Daoy (cell line): Measurements from ENCODE around the gene SMIM24. TPM values are rescaled to one million over a fixed set of nuclear protein-coding genes. Genes with fewer than 3 reads are reported as not detected.
"Not testable (repeated sequence)": the region's sequence is repeated elsewhere in the genome, so short reads cannot be mapped to it uniquely, and the experiment has no call there.

Experiments
- DNase-seq: peaks from one replicate; pipeline ENCODE4 v3.0.0-alpha.2; 2015; ENCODE audit warnings: low read depth
- total RNA-seq: library from RNA; depleted of rRNA; stranded (reverse); fragments of >200 nt; shearing (Covaris generic); gene quantifications from 2 replicates; pipeline ENCODE4 v1.2.3, GENCODE V29; 2014; rRNA removed

Gene SMIM24
- not detected in 2 replicates for total RNA-seq

- no peak for DNase-seq
Observed at GRCh38 chr19:3480383-3481091, at the start of gene SMIM24. Gene SMIM24 (minus strand): TSS chr19:3480525. CDS start chr19:3480463, 62 bp downstream.

- DNase-seq, result not testable (repeated sequence)
Observed at GRCh38 chr19:3529299-3529698, 49.0 kb upstream of the SMIM24 start.

- DNase-seq, result no peak
Observed at GRCh38 chr19:3528539-3529211, 48.4 kb upstream of the SMIM24 start.

GRCh38 chr19:3528080-3528479 is 47.8 kb upstream of the SMIM24 start:
- no peak for DNase-seq

GRCh38 chr19:3527238-3527910 is 47.0 kb upstream of the SMIM24 start:
- no peak for DNase-seq

- no peak for DNase-seq
Observed at GRCh38 chr19:3526507-3527237, 46.3 kb upstream of the SMIM24 start.

GRCh38 chr19:3524904-3525451 is 44.7 kb upstream of the SMIM24 start:
- DNase-seq, result no peak

GRCh38 chr19:3524078-3524842 is 43.9 kb upstream of the SMIM24 start:
- no peak for DNase-seq

GRCh38 chr19:3523361-3524077 is 43.2 kb upstream of the SMIM24 start:
- DNase-seq, result no peak

GRCh38 chr19:3522421-3523360 is 42.4 kb upstream of the SMIM24 start:
- DNase-seq, result no peak

GRCh38 chr19:3521104-3521445 is 40.8 kb upstream of the SMIM24 start:
- DNase-seq, result no peak

GRCh38 chr19:3520166-3521103 is 40.1 kb upstream of the SMIM24 start:
- DNase-seq, result no peak

GRCh38 chr19:3519126-3519525 is 38.8 kb upstream of the SMIM24 start:
- no peak for DNase-seq

- no peak for DNase-seq
Observed at GRCh38 chr19:3518659-3519058, 38.3 kb upstream of the SMIM24 start.

GRCh38 chr19:3518255-3518654 is 37.9 kb upstream of the SMIM24 start:
- DNase-seq, result no peak

- DNase-seq, result no peak
Observed at GRCh38 chr19:3517638-3518037, 37.3 kb upstream of the SMIM24 start.

GRCh38 chr19:3516675-3517207 is 36.4 kb upstream of the SMIM24 start:
- no peak for DNase-seq

- DNase-seq, result no peak
Observed at GRCh38 chr19:3515891-3516422, 35.6 kb upstream of the SMIM24 start.
